ENCODE measurements around the gene FAM151A. TPM values are rescaled to one million over a fixed set of nuclear protein-coding genes. Genes with fewer than 3 reads are reported as not detected.

Gene FAM151A
- polyA plus RNA-seq, 1 donor = 2.8 TPM

DNA sequence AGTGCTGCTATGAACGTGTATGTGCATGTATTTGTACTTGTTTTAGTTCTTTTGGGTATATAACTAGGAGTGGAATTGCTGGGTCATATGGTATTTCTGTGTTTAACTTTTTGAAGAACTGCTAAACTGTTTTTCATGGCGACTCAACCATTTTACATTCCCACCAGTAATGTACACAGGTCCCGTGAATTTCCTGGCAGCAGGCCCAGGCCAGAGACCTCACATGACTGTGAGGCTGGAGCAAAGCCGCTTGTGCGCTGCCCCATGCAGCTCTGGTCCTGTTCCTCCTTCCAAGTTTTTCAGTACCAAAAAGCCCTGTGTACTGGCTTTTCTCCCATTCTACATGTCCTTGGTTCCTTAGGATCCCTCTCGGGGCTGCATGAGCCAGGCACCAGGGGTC lies 45.7 kb downstream of the FAM151A start:
- no peaks in the 10 kb centered on the region for H3K27me3 ChIP-seq (ENCODE audit: control insufficient read depth, insufficient read depth, low read length)
- peak; percentile 57 to 83 for DNase-seq
- H3K4me1 ChIP-seq (ENCODE audit: control insufficient read depth, insufficient read depth, low read length) = peaks cover 24% of the 10 kb centered on the region
- H3K36me3 ChIP-seq (ENCODE audit: control insufficient read depth, insufficient read depth, low read length) = peaks cover 5% of the 10 kb centered on the region
- no peak overlapping the region for H3K4me3 ChIP-seq (ENCODE audit: low read length)
- WGBS (ENCODE audit: insufficient coverage, low lambda C conversion rate) = no CpG with 5 or more reads among the region's 6 CpGs
- no peaks in the 10 kb centered on the region for H3K9me3 ChIP-seq (ENCODE audit: control insufficient read depth, low read depth, low read length)
- H3K27ac ChIP-seq (ENCODE audit: low read length) = peak overlapping the region; percentile 38

- peaks cover 21% of the 10 kb centered on the region for H3K4me1 ChIP-seq (ENCODE audit: control insufficient read depth, insufficient read depth, low read length)
- DNase-seq = no peak
- no peaks in the 10 kb centered on the region for H3K27me3 ChIP-seq (ENCODE audit: control insufficient read depth, insufficient read depth, low read length)
- H3K9me3 ChIP-seq (ENCODE audit: control insufficient read depth, low read depth, low read length) = no peaks in the 10 kb centered on the region
- WGBS (ENCODE audit: insufficient coverage, low lambda C conversion rate) = 100% methylated on average over 1 of the region's 8 CpGs
- H3K27ac ChIP-seq (ENCODE audit: low read length) = no peak overlapping the region
- H3K4me3 ChIP-seq (ENCODE audit: low read length) = no peak overlapping the region
- peaks cover 6% of the 10 kb centered on the region for H3K36me3 ChIP-seq (ENCODE audit: control insufficient read depth, insufficient read depth, low read length)
These were observed 47.6 kb downstream of the FAM151A start for GRCh38 chr1:54575605-54576290.

DNA sequence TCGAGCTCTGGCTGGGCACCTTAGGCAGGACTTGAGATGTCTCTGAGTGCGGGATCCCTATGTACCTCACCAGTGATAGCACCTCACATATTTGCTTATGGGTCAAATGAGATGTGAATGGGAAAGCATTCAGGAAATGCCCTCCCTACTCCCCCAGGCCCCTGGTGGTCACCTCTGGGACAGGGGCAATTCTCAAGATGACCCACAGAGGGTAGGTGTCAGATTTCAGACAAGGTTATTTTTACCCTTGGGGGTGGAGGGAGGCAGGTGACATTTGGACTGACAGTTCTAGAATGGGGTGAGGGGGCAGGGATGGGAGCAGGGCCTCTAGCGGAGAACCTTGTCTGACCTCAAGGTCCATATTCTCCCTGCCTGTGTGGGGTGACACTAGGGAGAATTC lies 48.2 kb downstream of the FAM151A start:
- WGBS (ENCODE audit: insufficient coverage, low lambda C conversion rate) = no CpG with 5 or more reads among the region's 3 CpGs

GRCh38 chr1:54574158-54574778 lies 49.1 kb downstream of the FAM151A start:
- Histone ChIP-seq H3K36me3 (ENCODE audit: control insufficient read depth, insufficient read depth, low read length) (peaks cover 11% of the 10 kb centered on the region), H3K4me1 (ENCODE audit: control insufficient read depth, insufficient read depth, low read length) (peaks cover 15% of the 10 kb centered on the region), H3K9me3 (ENCODE audit: control insufficient read depth, low read depth, low read length) (no peaks in the 10 kb centered on the region), H3K27me3 (ENCODE audit: control insufficient read depth, insufficient read depth, low read length) (no peaks in the 10 kb centered on the region), H3K27ac (ENCODE audit: low read length) (no peak overlapping the region), H3K4me3 (ENCODE audit: low read length) (no peak overlapping the region)
- WGBS (ENCODE audit: insufficient coverage, low lambda C conversion rate) = no CpG with 5 or more reads among the region's 12 CpGs
- no peak for DNase-seq

More for the DNA sequence above, 48.2 kb downstream of the FAM151A start:
- Histone ChIP-seq H3K36me3 (ENCODE audit: control insufficient read depth, insufficient read depth, low read length) (peaks cover 6% of the 10 kb centered on the region), H3K4me3 (ENCODE audit: low read length) (no peak overlapping the region), H3K4me1 (ENCODE audit: control insufficient read depth, insufficient read depth, low read length) (peaks cover 21% of the 10 kb centered on the region), H3K27me3 (ENCODE audit: control insufficient read depth, insufficient read depth, low read length) (no peaks in the 10 kb centered on the region), H3K27ac (ENCODE audit: low read length) (no peak overlapping the region), H3K9me3 (ENCODE audit: control insufficient read depth, low read depth, low read length) (no peaks in the 10 kb centered on the region)
- DNase-seq = no peak

GRCh38 chr1:54572542-54572850 lies 50.8 kb downstream of the FAM151A start:
- no CpG with 5 or more reads among the region's 3 CpGs for WGBS (ENCODE audit: insufficient coverage, low lambda C conversion rate)
- H3K9me3 ChIP-seq (ENCODE audit: control insufficient read depth, low read depth, low read length) = no peaks in the 10 kb centered on the region
- no peak overlapping the region for H3K4me3 ChIP-seq (ENCODE audit: low read length)
- H3K27me3 ChIP-seq (ENCODE audit: control insufficient read depth, insufficient read depth, low read length) = no peaks in the 10 kb centered on the region
- no peak for DNase-seq
- H3K4me1 ChIP-seq (ENCODE audit: control insufficient read depth, insufficient read depth, low read length) = peaks cover 4% of the 10 kb centered on the region
- no peak overlapping the region for H3K27ac ChIP-seq (ENCODE audit: low read length)
- H3K36me3 ChIP-seq (ENCODE audit: control insufficient read depth, insufficient read depth, low read length) = peaks cover 13% of the 10 kb centered on the region

GRCh38 chr1:54571803-54572541 lies 51.4 kb downstream of the FAM151A start:
- Histone ChIP-seq H3K4me3 (ENCODE audit: low read length) (no peak overlapping the region), H3K9me3 (ENCODE audit: control insufficient read depth, low read depth, low read length) (no peaks in the 10 kb centered on the region), H3K27ac (ENCODE audit: low read length) (no peak overlapping the region), H3K4me1 (ENCODE audit: control insufficient read depth, insufficient read depth, low read length) (peaks cover 4% of the 10 kb centered on the region), H3K36me3 (ENCODE audit: control insufficient read depth, insufficient read depth, low read length) (peaks cover 14% of the 10 kb centered on the region), H3K27me3 (ENCODE audit: control insufficient read depth, insufficient read depth, low read length) (no peaks in the 10 kb centered on the region)
- WGBS (ENCODE audit: insufficient coverage, low lambda C conversion rate) = 94% methylated on average over 2 of the region's 8 CpGs
- no peak for DNase-seq

GRCh38 chr1:54571326-54571725 lies 52.0 kb downstream of the FAM151A start:
- Histone ChIP-seq H3K36me3 (ENCODE audit: control insufficient read depth, insufficient read depth, low read length) (peaks cover 14% of the 10 kb centered on the region), H3K27me3 (ENCODE audit: control insufficient read depth, insufficient read depth, low read length) (no peaks in the 10 kb centered on the region), H3K4me1 (ENCODE audit: control insufficient read depth, insufficient read depth, low read length) (peaks cover 9% of the 10 kb centered on the region), H3K27ac (ENCODE audit: low read length) (no peak overlapping the region), H3K4me3 (ENCODE audit: low read length) (no peak overlapping the region), H3K9me3 (ENCODE audit: control insufficient read depth, low read depth, low read length) (no peaks in the 10 kb centered on the region)
- DNase-seq = no peak
- WGBS (ENCODE audit: insufficient coverage, low lambda C conversion rate) = no CpG with 5 or more reads among the region's 3 CpGs

DNA sequence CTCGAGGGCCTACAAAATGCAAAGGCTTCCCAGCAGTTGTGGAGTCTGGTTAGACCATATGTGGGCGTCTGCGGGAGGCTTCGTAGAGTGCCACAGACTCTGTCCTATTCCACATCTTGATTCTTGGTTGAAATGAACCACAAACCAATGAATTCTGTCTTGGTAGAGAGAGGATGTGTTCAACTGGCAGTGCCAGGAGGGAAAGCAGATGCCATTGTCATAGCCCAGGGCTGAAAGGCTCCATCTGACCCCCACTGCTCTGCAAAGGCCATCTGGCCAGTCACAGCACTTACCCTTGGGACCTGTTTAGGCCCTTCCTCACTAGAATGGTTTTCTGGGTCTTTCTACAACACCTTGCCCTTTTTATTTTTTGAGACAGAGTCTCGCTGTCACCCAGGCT lies 53.2 kb downstream of the FAM151A start:
- Histone ChIP-seq H3K9me3 (ENCODE audit: control insufficient read depth, low read depth, low read length) (no peaks in the 10 kb centered on the region), H3K4me3 (ENCODE audit: low read length) (no peak overlapping the region), H3K36me3 (ENCODE audit: control insufficient read depth, insufficient read depth, low read length) (peaks cover 14% of the 10 kb centered on the region), H3K4me1 (ENCODE audit: control insufficient read depth, insufficient read depth, low read length) (peaks cover 19% of the 10 kb centered on the region), H3K27ac (ENCODE audit: low read length) (no peak overlapping the region), H3K27me3 (ENCODE audit: control insufficient read depth, insufficient read depth, low read length) (no peaks in the 10 kb centered on the region)
- no CpG with 5 or more reads among the region's 5 CpGs for WGBS (ENCODE audit: insufficient coverage, low lambda C conversion rate)
- no peak for DNase-seq

GRCh38 chr1:54569339-54569738 lies 54.0 kb downstream of the FAM151A start:
- Histone ChIP-seq H3K36me3 (ENCODE audit: control insufficient read depth, insufficient read depth, low read length) (peaks cover 14% of the 10 kb centered on the region), H3K27ac (ENCODE audit: low read length) (no peak overlapping the region), H3K9me3 (ENCODE audit: control insufficient read depth, low read depth, low read length) (no peaks in the 10 kb centered on the region), H3K4me3 (ENCODE audit: low read length) (no peak overlapping the region), H3K4me1 (ENCODE audit: control insufficient read depth, insufficient read depth, low read length) (peaks cover 23% of the 10 kb centered on the region), H3K27me3 (ENCODE audit: control insufficient read depth, insufficient read depth, low read length) (no peaks in the 10 kb centered on the region)
- WGBS (ENCODE audit: insufficient coverage, low lambda C conversion rate) = 80% methylated on average over 1 of the region's 4 CpGs
- no peak for DNase-seq

- Histone ChIP-seq H3K4me1 (ENCODE audit: control insufficient read depth, insufficient read depth, low read length) (peaks cover 32% of the 10 kb centered on the region), H3K27me3 (ENCODE audit: control insufficient read depth, insufficient read depth, low read length) (no peaks in the 10 kb centered on the region), H3K36me3 (ENCODE audit: control insufficient read depth, insufficient read depth, low read length) (peaks cover 14% of the 10 kb centered on the region), H3K9me3 (ENCODE audit: control insufficient read depth, low read depth, low read length) (no peaks in the 10 kb centered on the region), H3K4me3 (ENCODE audit: low read length) (no peak overlapping the region), H3K27ac (ENCODE audit: low read length) (no peak overlapping the region)
- 92% methylated on average over 2 of the region's 5 CpGs for WGBS (ENCODE audit: insufficient coverage, low lambda C conversion rate)
- DNase-seq = no peak
These were observed 55.4 kb downstream of the FAM151A start for GRCh38 chr1:54567961-54568360.

All from large intestine (tissue), 3 donors.